Dermis blood vessel endothelial cell (primary cell): Measurements from ENCODE around the gene OGFR. TPM values are rescaled to one million over a fixed set of nuclear protein-coding genes. Genes with fewer than 3 reads are reported as not detected.

Experiments used
- DNase-seq: peaks from one replicate; pipeline ENCODE4 v3.0.0; 2010
- total RNA-seq: library from RNA; depleted of rRNA; stranded (reverse); fragments of >200 nt; gene quantifications from 2 replicates; pipeline ENCODE4 v1.2.3, GENCODE V29; 2014

OGFR gene
- total RNA-seq, 1 donor from 2014 or later, result 48.8 TPM

- no peak for DNase-seq
Measured at GRCh38 chr20:62770111-62770910, 34.3 kb upstream of the OGFR start.

- DNase-seq, result no peak
Measured at GRCh38 chr20:62770916-62771315, 33.7 kb upstream of the OGFR start.

- no peak for DNase-seq
Measured at GRCh38 chr20:62771396-62772102, 33.1 kb upstream of the OGFR start.

- no peak for DNase-seq
Measured at GRCh38 chr20:62772103-62772611, 32.5 kb upstream of the OGFR start.

GRCh38 chr20:62772619-62772989 is 32.0 kb upstream of the OGFR start:
- DNase-seq, result no peak

- DNase-seq, result peak; percentile 39
Measured at GRCh38 chr20:62772990-62773844, 31.4 kb upstream of the OGFR start.

GRCh38 chr20:62773845-62774714 is 30.6 kb upstream of the OGFR start:
- DNase-seq, result no peak

GRCh38 chr20:62774762-62775161 is 29.9 kb upstream of the OGFR start:
- no peak for DNase-seq

GRCh38 chr20:62775206-62775605 is 29.4 kb upstream of the OGFR start:
- no peak for DNase-seq

- no peak for DNase-seq
Measured at GRCh38 chr20:62776035-62776691, 28.5 kb upstream of the OGFR start.

- DNase-seq, result peak; percentile 13
Measured at GRCh38 chr20:62776692-62777527, 27.7 kb upstream of the OGFR start.

GRCh38 chr20:62777528-62777830 is 27.2 kb upstream of the OGFR start:
- no peak for DNase-seq

- DNase-seq, result no peak
Measured at GRCh38 chr20:62778058-62778457, 26.6 kb upstream of the OGFR start.

GRCh38 chr20:62778601-62779416 is 25.8 kb upstream of the OGFR start:
- DNase-seq, result no peak

GRCh38 chr20:62779417-62779685 is 25.3 kb upstream of the OGFR start:
- DNase-seq, result no peak

GRCh38 chr20:62780204-62780603 is 24.4 kb upstream of the OGFR start:
- no peak for DNase-seq

GRCh38 chr20:62780696-62781095 is 23.9 kb upstream of the OGFR start:
- DNase-seq, result no peak

- DNase-seq, result peak; percentile 29
Measured at GRCh38 chr20:62782149-62782892, 22.3 kb upstream of the OGFR start.

- DNase-seq, result peak; percentile 61
Measured at GRCh38 chr20:62782893-62783278, 21.7 kb upstream of the OGFR start.
